Activated CD8-positive, alpha-beta memory T cell treated with anti-CD3 and anti-CD28 coated beads, Interleukin-2, amount 50 U/mL, for 24 hours (primary cell): Measurements from ENCODE around the gene NDST4.

Experiments
- DNase-seq: peaks from one replicate; pipeline ENCODE4 v3.0.0-alpha.2; 2020; ENCODE audit errors: extremely low read depth

NDST4 gene

DNA sequence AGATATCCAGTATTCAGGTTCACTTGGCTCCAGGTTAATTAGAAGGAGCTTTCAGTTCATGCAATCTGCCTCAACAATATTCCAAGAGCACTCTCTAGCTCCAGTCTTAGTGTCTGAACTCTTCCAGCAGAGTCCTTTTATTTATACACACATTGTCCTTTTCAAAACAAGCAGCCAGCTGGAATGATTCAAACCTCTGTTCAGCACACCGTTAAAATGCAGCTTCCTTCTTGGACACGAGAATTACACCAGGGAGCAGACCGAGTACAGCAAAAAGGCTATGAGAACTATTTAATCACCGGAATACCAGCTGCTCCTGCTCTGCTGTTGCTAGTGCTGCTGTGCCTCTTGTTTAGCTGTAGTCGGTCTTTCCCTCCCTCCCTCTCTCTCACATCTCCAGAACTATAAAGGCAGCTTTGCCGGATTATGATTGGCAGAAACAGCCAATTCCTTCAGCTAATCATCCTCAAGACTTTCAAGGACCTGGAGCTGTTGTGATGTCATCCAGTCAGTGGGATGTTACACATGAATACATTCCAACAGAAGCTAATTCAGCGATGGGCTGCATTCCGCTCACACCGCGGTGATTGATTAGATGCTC is at the start of gene NDST4:
Gene NDST4, minus strand, starts transcription at position 115 of the 601 bp plus-strand sequence. CDS start 36,584 bp downstream, outside the sequence.
- no peak for DNase-seq

DNA sequence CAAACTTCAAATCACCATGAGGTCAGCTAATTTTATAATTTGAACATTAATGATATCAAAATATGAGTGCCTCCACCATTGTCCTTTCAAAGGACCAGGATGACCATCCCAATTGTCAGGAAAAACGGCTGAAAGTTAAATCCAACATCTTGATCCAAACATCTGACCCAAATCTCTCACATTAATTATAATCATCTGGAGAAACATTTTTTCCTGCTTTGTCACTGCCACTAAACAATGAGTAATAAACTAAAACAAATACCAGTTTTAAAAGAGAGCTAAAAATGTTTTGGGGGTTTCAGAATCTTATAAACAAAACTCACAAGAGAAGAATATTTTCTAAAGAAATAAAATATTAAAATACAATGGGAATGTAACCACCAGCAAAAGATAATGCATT is 45.7 kb upstream of the NDST4 start:
- DNase-seq: no peak

DNA sequence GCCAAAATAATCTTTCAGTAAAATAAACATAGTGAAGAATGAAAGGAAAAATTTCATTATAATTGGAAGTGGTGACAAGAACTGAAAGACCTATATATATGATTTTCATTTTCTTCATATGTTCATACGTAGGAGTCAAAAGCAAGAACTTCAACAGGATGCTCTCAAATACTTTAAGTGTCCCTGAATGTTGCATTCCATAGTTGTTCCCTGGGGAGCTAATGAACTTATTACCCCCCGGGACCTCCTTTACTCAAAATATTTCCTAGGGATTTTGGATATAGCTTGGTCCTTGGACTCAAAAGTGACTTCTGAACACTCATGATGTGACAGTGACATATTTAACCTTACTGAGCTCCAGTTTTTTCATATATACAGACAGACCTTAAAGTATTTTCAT is 44.9 kb upstream of the NDST4 start:
- DNase-seq: no peak

DNA sequence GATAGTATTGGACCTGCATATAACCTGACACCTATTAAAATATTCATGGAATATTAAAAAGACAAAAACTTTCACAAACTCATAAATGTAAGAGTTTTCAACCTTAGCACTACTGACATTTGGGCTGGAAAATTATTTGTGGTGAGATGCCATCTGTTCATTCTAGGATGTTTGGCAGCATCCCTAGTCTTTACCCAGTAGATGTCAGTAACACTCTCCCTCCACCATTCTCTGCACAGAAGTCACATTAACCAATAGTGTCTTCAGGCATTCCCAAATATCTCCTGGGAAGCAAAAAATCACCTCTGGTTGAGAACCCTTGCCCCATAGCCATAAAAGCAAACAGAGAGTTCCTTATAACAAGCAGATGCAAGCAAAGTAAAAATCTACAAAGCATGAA is 41.4 kb upstream of the NDST4 start:
- no peak for DNase-seq

DNA sequence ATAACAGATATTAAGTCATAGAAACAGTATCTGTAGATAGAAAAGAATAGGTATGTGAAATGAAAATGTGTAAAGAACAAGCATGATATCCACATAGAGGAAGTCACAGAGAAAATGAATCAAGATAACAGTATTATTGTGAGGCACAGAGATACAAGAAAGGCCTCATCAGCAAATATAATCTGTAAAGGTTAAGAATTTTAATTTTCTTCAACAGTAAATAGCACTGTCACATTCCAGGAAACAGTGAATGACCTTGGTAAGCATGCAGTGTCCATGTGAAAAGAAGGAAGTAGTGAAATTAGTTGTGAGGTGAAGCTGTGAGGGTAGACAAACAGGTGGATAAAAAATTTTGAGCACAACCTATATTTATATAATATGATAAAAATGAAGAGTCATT is 39.5 kb upstream of the NDST4 start:
- no peak for DNase-seq

DNA sequence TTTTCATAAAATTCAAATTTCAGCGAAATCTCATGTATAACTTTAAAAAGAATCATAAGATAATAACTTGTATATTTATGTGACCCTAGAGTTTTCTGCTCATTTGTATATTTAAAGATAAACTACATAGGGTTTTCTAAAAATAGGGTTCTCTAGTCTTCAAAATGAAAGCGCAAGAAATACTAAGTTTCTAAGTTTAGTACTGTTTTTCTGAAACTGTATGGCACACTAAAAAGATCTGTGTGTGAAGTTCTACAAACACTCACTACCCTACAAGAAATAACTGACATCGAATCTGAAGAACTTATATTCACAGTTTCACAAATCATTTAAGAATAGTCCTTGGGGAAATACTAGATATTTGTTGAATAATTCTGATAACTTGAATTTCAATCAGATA is 38.7 kb upstream of the NDST4 start:
- no peak for DNase-seq

DNA sequence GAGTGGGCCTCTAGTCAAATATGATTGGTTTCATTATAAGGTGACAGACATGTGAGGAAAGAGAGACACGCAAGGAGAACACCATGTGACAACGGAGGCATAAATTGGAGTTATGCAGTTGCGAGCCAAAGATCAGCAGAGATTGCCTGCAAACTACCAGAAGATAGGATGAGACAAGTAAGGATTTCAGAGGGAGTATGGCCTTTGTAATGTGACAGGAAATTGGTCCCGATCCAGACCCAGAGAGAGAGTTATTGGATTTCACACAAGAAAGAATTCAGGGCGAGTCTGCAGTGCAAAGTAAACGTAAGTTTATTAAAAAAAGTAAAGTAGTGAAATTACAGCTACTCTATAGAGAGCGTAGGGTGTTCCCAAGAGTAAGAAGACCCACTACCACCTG is 35.7 kb upstream of the NDST4 start:
- DNase-seq: no peak

DNA sequence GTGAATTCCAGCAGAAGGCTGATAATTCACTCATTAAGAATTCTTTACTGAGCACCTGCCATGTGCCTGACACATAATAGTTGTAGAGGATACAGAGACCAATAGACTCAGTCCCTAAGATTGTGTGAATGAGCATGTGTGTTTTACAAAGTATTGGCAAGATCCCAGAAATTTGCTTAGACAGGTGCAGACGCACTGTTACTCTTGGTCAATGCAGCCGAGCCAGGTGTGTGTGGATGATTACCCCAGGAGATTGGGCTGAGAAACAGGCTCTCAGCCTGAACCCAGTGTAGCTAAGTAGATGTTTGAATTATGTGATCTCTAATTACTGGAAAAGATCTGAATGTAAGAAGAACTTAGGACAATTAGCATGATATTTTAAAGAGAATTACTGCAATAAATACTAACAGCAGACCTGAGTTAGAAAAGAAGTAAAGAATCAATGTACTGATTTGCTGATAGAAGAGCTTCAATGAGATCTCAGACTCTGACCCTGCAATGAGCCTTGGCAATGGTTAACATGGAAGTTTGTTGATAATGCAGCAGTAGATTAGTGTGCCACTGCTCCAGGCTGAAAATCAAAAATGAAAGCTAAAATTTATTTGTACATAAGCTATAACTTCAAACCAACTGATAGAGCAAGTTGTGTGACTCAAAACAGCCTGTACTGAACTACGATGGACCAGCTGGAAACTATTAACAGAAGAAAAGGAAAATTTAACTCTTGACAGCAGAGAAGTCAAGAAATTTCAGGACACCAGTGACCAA is 32.2 kb upstream of the NDST4 start:
- DNase-seq: no peak

DNA sequence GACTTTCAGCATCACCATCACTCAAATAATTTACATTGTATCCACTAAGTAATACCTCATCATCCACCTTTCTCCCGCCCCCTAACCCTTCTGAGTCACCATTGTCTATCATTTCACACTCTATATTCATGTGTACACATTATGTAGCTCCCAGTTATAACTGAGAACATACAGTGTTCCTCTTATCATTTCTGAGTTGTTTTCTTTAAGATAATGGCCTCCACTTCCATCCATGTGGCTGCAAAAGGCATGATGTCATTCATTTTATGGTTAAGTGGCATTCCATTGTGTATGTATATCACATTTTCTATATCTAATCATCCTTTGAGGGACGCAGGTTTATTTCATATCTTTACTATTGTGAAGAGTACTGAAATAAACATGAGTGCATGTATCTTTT is 14.6 kb upstream of the NDST4 start:
- no peak for DNase-seq

DNA sequence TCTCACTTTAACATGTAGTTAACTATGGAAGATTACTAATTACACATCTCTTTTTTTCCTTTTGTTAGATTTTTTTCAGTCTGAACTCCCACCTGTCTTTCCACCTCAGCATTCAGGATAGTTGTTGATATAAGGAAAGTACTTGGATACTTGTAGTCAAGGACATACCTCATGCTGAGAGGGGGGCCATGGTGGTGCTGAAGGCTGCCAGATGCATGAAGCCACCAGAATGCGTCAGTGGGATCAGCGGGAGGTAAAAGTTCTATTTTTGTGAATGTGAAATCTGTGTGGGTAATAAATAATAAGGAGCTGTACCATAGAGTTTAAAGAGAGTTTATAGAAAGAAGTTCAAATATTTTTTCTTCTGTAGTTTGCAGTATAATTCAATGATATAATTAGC is 13.1 kb upstream of the NDST4 start:
- DNase-seq: no peak

DNA sequence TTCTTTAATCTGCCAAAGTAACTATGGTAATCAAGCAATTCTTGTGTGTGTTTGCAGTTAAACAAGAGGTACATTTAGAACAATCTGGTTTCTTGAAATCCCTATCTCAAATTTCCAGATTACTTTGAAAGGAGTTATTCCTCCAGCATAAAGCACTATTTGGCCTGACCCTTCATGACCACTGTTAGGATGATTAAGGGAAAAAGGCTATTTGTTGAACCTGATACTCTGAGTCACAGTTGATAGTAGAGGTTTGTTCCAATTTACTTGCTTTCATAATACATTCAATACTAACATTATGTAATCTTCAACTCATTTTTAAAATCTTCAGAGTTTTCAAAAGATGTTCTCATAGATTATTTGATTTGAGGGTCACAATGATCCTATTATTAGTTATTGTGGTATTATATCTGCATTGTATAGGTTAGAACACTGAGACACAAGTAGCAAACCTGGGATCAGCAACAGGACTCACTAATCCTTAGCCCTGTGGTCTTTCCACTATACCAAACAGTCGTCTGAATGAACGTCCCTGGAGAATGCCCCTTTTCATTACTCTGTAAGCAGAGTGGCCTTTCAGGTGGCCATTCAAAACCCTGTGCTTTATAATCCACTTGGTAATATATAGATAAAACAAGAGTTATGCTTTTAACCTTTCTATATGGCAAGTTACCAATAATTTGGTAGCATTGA is 8.1 kb upstream of the NDST4 start:
- DNase-seq: no peak

DNA sequence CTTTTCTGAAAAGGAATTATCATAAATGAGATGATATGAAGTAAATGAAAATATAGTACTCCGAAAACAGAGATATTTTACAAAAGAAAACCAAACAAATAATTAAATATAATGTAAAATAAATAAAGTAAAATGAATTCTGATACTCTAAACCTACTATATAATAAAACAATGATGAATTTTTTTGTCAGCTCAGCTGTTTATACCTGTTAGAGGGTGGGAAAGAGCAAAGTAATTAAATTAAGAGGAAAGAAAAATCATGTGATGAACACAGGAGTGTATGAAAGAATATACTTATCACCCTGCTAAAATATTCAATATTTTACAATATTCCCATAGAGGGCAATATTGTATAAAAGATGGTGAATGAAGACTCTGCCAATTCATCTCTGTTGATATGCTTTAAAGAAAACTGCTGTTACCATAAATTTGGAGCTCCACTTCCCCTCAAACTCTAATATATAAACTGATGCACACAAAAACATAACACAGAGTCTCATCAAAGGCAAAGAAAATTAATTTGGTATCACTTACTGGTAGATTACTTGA is 6.5 kb upstream of the NDST4 start:
- DNase-seq: no peak

DNA sequence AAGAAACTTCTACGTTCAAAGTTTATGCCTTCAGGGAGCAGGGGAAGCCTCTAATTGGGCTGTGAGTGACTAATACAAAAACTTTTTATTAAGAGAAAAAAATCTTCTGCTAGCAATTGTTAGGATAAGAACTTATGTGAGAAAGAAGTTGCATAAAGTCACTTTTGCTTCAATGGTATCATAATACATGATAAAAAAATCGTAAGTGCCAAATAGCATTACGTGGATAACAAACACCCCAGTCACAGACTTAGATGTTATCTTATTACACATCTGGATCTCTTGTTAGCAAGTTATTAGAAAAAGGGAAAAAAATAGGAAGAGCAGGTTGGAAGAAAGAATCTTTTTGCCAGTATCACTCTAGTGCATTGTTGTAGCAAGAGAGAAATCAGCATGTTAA is 4.2 kb upstream of the NDST4 start:
- DNase-seq: no peak

DNA sequence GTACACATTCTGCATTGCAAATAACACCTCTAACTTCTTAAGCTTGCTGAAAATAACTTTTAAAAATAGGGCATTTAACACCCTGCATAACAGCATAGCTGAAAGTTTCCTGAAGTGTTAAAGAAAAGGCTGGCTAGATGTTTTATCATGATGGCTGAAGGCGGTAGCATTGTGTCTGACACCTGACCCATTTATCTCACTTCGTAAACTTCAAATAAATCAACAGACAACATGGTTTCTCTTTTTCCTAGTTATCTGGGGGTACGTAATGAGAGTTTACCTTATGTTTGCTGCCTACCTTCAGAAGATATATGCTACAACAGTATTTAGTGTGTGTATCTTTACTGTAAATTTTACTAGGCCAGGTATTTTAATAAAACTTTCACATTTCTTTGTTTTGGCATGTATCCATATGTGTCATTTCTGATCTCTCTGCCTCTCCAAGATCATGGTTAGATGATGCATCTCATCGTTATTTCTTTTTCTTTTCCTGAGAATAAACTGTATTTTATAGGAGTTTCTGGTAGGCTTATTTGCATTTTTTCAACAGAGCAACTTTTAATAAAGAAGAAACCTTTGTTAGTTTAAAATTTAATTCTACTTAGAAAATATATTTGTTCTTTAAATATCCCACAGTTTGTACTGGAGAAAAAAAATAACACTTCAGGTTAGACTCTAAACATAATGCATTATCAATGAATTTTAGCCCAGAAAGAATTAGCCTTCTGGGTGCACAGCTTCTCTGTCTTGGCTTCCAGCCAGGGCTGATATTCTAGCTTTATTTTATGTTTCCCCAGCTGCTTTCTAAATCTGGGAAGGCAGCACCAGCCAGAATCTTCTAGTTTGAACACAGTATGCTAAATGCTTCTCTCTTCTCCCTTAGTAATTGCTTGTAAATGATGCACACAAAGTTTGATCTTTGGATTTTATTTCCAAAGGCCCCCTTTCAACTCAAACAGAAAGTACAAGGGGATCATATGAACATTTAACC is 2.9 kb downstream of the NDST4 start:
- no peak for DNase-seq

DNA sequence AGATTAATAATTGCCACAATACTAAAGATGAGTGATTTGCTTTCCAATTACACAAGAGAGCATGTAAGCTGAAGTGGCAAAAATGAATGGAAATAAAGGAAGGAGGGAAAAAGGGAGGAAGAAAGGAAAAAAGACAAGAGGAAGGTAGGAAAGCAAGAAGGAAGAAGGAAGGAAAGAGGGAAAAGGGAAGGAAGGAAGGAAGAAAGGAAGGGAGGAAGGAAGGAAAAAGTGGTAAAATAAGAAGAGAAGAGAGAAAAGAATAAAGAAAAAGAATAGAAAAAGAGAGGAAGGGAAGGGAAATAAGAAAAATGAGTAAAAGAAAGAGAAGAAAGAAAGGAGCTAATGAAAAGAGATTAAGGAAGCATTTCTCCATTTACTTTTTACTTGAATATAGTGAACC is 4.6 kb downstream of the NDST4 start:
- DNase-seq: no peak

DNA sequence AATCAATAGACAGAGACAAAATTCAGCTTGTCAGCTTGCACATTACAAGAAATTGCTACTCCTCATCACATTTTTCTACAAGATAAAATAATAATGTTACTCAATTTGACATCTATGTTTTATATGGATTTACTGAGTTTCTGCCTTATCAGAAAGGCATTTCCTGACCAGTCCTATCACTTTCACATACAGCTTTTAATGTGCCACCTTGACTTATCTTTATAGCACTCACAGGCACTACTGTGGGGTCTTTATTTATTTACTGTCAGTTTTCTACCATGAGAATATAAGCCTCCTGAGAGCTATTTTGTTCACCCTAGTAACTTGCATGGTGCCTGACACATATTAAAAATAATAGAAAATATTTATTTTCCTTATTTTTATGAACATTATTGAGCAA is 6.0 kb downstream of the NDST4 start:
- DNase-seq: no peak

DNA sequence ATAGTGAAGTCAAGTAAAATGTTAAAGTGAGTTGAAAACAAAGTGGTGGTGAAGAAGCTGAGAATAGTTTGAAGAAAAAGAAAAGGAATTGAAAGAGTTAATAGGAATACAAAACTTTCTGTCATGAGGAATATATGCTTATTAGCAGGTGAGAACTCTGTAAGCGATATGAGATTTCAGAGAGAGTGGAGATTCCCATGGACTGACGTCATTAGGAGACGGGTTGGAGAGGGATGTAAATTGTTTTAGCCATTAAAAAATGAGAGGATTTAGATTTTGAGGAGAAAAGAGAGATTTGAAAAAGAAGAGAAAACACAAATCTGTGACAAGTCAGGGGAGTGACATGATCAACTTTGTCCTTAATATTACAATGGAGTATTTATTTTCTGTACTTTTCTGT is 11.7 kb downstream of the NDST4 start:
- DNase-seq: no peak

DNA sequence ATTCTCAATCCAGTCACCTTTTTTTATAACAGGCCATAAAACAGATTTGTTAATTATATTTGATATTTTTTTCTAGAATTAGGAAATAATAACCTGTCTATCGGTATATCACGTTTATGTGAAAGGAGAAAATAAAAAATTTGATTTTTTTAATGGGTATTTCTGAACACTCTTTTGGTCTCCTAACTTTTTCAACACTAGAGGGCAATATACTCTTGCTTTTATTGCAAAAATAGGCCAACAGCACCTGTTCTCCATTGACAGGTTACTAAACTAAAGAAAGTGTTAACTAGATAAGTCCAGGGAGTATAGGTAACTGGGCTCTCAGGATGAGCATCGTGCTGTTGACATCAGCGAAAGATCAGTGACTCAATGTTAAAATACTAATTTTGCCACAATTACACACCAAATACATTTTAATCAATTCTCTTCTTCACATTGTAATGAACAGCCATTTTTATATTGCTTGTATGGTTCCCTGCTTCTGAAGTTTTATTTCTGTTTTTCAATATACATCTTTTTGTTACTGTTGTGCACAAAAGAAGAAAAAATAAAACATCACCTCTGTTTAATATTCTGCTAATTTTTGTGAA is 22.8 kb downstream of the NDST4 start:
- no peak for DNase-seq

DNA sequence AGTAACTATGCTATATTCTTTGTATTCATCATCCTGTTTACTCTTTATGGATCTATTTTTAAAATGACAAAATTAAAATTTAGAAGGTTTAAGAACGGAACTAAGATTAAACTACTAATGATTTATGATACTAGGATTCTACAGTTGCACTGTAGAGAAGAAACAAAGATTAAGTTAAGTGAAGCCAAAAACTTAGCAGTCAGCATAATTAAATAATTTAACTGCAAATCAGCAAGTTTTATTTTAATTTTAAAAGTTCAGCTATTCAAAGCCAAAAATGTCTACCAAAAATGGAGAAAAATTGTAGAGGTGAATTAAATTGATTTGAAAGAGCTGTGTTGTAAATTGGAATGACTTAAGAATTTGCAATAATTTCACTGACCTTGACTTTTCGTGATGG is 30.8 kb downstream of the NDST4 start:
- DNase-seq: no peak

DNA sequence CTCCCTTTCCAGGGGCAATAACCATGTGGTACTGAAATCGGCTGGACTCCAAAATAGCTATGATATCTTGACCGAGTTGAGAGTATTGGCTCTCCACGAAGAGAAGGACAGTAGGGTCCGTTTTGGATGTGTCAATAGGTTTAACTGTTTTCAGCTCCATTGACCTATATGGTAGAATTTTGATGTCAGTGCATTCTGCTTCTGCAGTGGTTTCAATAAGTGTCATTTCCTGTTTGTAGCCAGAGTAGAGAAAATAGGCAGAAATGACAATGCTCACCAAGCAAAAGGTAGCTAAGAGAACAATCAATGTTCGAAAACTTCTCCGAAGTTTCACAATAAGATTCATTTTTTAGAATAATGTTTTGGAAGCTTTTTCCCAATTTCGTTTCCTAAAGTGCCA is 36.7 kb downstream of the NDST4 start:
- DNase-seq: no peak

DNA sequence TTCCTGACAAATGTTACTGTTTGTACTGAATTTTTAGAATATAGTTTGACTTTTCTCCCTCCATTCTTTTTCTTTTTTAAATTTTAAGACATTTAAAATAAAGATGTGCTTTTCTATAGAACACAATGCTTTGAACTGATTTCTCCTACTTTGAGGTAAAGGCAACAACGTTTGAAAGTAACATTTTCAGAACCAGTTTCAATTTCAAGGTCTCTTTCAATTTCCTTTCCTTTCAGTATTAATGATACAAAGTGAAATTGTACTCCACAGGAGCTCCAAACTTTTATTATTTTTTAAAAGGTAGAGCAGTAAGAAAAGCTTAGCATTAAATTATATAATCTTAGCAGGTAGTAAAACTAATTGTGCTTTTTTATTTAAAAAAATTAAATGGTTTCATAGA is 54.9 kb downstream of the NDST4 start:
- DNase-seq: no peak
